Calu3 (cell line): ENCODE data around the gene PSMD6. TPM values are rescaled to one million over a fixed set of nuclear protein-coding genes. Genes with fewer than 3 reads are reported as not detected.
A peak's percentile ranks its signal among the peaks of the same experiment; 100 is the strongest.

Experiments
- BruUV-seq: library from RNA; stranded (reverse); fragments of 400-500 nt; replicated peaks from 2 replicates; lab custom pipeline; 2021; lab: Mats Ljungman, UMichigan
- CTCF ChIA-PET: fragments of 300-600 bp; sonication (Branson Sonifier 250); formaldehyde crosslinking; loops from one replicate; lab custom pipeline; 2022; ENCODE audit warnings: antibody characterized with exemption; lab: Charles Lee
- DNase-seq: peaks from one replicate; pipeline ENCODE4 v3.0.0; 2022
- H3K27ac Mint-ChIP-seq: one replicate; pipeline ENCODE4 v1.8.0; 2022; ENCODE audit warnings: mixed read lengths; ENCODE audit not compliant: unreplicated experiment
- H3K27me3 Mint-ChIP-seq: one replicate; pipeline ENCODE4 v1.8.0; 2022; ENCODE audit warnings: mixed read lengths; ENCODE audit not compliant: unreplicated experiment
- H3K36me3 Mint-ChIP-seq: one replicate; pipeline ENCODE4 v1.8.0; 2022; ENCODE audit warnings: mild to moderate bottlenecking, moderate library complexity, mixed read lengths; ENCODE audit not compliant: insufficient read depth, unreplicated experiment
- H3K4me1 Mint-ChIP-seq: one replicate; pipeline ENCODE4 v1.8.0; 2022; ENCODE audit warnings: mild to moderate bottlenecking, low read depth, mixed read lengths; ENCODE audit not compliant: unreplicated experiment
- H3K4me3 Mint-ChIP-seq: one replicate; pipeline ENCODE4 v1.8.0; 2022; ENCODE audit warnings: mild to moderate bottlenecking, low read depth, moderate library complexity, mixed read lengths; ENCODE audit not compliant: unreplicated experiment
- H3K9me3 Mint-ChIP-seq: one replicate; pipeline ENCODE4 v1.8.0; 2022; ENCODE audit warnings: low read depth, mixed read lengths; ENCODE audit not compliant: unreplicated experiment
- CTCF ChIP-seq: fragments of 200-600 bp; IDR thresholded peaks from one replicate; pipeline ENCODE4 v1.8.0; 2022; ENCODE audit warnings: antibody characterized with exemption; ENCODE audit not compliant: unreplicated experiment
- intact Hi-C: fragments of 100-400 bp; cut with micrococcal nuclease; formaldehyde crosslinking; loops from one replicate; pipeline ENCODE4 v1.10.0; 2022; ENCODE audit not compliant: unreplicated experiment
- total RNA-seq: library from RNA; stranded (reverse); gene quantifications from 2 replicates; pipeline ENCODE4 v1.2.3, GENCODE V29; 2022

Gene PSMD6
- total RNA-seq, 1 experiment from 2014 or later: 73.3 TPM

GRCh38 chr3:64011685-64012084 lies 11.6 kb downstream of the PSMD6 start:
- Mint-ChIP-seq H3K4me3 (no peak overlapping the region), H3K27ac (no peak overlapping the region), H3K9me3 (no peaks in the 10 kb centered on the region), H3K36me3 (peaks cover 39% of the 10 kb centered on the region), H3K4me1 (no peaks in the 10 kb centered on the region), H3K27me3 (no peaks in the 10 kb centered on the region)
- CTCF ChIA-PET: no interaction called here
- DNase-seq: no peak
- no peak for TF ChIP-seq CTCF
- BruUV-seq: no TSS peak
- intact Hi-C loops: no loop called here

GRCh38 chr3:64010199-64010598 lies 13.1 kb downstream of the PSMD6 start:
- Mint-ChIP-seq H3K36me3 (peaks cover 36% of the 10 kb centered on the region), H3K4me1 (no peaks in the 10 kb centered on the region), H3K27ac (no peak overlapping the region), H3K9me3 (no peaks in the 10 kb centered on the region), H3K27me3 (no peaks in the 10 kb centered on the region), H3K4me3 (no peak overlapping the region)
- intact Hi-C loops: no loop called here
- TF ChIP-seq CTCF: no peak
- no TSS peak for BruUV-seq
- CTCF ChIA-PET: no interaction called here
- DNase-seq: no peak

- BruUV-seq: no TSS peak
- Mint-ChIP-seq H3K4me1 (no peaks in the 10 kb centered on the region), H3K36me3 (peaks cover 29% of the 10 kb centered on the region), H3K9me3 (no peaks in the 10 kb centered on the region), H3K4me3 (no peak overlapping the region), H3K27ac (peak overlapping the region; percentile 2), H3K27me3 (no peaks in the 10 kb centered on the region)
- CTCF ChIA-PET: no interaction called here
- TF ChIP-seq CTCF: no peak
- no peak for DNase-seq
- intact Hi-C loops: no loop called here
Observed at GRCh38 chr3:64009528-64009927, 13.8 kb downstream of the PSMD6 start.

- BruUV-seq: no TSS peak
- Mint-ChIP-seq H3K4me3 (no peak overlapping the region), H3K27me3 (no peaks in the 10 kb centered on the region), H3K4me1 (no peaks in the 10 kb centered on the region), H3K9me3 (no peaks in the 10 kb centered on the region), H3K36me3 (peaks cover 25% of the 10 kb centered on the region), H3K27ac (no peak overlapping the region)
- no peak for TF ChIP-seq CTCF
- intact Hi-C loops: no loop called here
- no peak for DNase-seq
- CTCF ChIA-PET: no interaction called here
Observed at GRCh38 chr3:64008487-64009351, 14.6 kb downstream of the PSMD6 start.
